Nephron progenitor cell (in vitro differentiated cells): ENCODE measurements around the gene RHOV.

Experiments used
- DNase-seq: peaks from one replicate; pipeline ENCODE4 v3.0.0; 2021
- H3K27ac Mint-ChIP-seq: 2 replicates; pipeline ENCODE4 v1.8.0; 2021; ENCODE audit warnings: mild to moderate bottlenecking, moderate library complexity, mixed read lengths
- H3K27me3 Mint-ChIP-seq: 2 replicates; pipeline ENCODE4 v1.8.0; 2021; ENCODE audit warnings: mild to moderate bottlenecking, low read depth, mixed read lengths; ENCODE audit not compliant: poor library complexity
- H3K36me3 Mint-ChIP-seq: 2 replicates; pipeline ENCODE4 v1.8.0; 2021; ENCODE audit warnings: low read depth, mixed read lengths
- H3K4me1 Mint-ChIP-seq: 2 replicates; pipeline ENCODE4 v1.8.0; 2021; ENCODE audit warnings: mixed read lengths
- H3K4me3 Mint-ChIP-seq: 2 replicates; pipeline ENCODE4 v1.8.0; 2021; ENCODE audit warnings: mild to moderate bottlenecking, moderate library complexity, mixed read lengths
- H3K9me3 Mint-ChIP-seq: 2 replicates; pipeline ENCODE4 v1.8.0; 2021; ENCODE audit warnings: mild to moderate bottlenecking, moderate library complexity, mixed read lengths
- TF ChIP-seq, protein P1 (sequence below): fragments of 200-600 bp; sonication (generic); IDR thresholded peaks from 2 replicates; pipeline ENCODE4 v1.5.0; 2021; ENCODE audit warnings: antibody characterized with exemption

The RHOV gene

DNA sequence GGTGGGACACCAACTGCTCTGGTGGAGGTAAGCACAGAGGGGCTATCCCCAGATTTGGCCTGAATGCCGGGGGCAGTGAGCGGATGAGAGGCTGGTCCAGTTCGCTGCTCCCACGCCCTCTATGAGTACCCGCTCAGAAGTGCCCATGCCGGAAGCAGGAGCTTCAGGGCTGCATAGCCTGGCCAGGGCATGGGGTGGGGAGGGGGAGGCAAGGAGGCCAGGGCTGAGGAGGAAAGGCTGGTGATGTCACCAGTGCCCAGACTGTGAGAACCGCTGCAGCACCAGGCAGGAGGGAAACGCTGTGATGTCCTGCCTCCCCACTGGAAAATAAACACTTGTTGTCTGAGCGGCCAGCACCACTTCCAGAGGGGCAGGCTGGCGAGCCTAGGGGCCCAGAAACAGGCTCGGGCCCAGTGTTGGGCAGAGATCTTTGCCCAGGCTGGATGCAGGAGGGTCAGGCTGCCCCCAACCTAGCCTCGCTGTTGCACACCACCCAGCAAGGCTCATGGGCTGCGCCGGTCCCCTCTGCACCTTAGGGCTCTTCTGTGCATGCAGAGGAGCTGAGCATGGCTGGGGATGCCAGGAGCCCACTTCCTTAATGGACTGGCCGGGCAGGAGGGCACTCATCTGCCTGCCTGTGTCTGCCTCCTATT is 44.2 kb upstream of the RHOV start:
- H3K4me1 Mint-ChIP-seq, result peaks cover 65% of the 10 kb centered on the region
- TF ChIP-seq, protein P1, sequence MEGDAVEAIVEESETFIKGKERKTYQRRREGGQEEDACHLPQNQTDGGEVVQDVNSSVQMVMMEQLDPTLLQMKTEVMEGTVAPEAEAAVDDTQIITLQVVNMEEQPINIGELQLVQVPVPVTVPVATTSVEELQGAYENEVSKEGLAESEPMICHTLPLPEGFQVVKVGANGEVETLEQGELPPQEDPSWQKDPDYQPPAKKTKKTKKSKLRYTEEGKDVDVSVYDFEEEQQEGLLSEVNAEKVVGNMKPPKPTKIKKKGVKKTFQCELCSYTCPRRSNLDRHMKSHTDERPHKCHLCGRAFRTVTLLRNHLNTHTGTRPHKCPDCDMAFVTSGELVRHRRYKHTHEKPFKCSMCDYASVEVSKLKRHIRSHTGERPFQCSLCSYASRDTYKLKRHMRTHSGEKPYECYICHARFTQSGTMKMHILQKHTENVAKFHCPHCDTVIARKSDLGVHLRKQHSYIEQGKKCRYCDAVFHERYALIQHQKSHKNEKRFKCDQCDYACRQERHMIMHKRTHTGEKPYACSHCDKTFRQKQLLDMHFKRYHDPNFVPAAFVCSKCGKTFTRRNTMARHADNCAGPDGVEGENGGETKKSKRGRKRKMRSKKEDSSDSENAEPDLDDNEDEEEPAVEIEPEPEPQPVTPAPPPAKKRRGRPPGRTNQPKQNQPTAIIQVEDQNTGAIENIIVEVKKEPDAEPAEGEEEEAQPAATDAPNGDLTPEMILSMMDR, result no peak
- H3K36me3 Mint-ChIP-seq, result no peaks in the 10 kb centered on the region
- no peak overlapping the region for H3K4me3 Mint-ChIP-seq
- DNase-seq, result no peak
- no peaks in the 10 kb centered on the region for H3K9me3 Mint-ChIP-seq
- H3K27ac Mint-ChIP-seq, result no peak overlapping the region
- H3K27me3 Mint-ChIP-seq, result peaks cover 23% of the 10 kb centered on the region

DNA sequence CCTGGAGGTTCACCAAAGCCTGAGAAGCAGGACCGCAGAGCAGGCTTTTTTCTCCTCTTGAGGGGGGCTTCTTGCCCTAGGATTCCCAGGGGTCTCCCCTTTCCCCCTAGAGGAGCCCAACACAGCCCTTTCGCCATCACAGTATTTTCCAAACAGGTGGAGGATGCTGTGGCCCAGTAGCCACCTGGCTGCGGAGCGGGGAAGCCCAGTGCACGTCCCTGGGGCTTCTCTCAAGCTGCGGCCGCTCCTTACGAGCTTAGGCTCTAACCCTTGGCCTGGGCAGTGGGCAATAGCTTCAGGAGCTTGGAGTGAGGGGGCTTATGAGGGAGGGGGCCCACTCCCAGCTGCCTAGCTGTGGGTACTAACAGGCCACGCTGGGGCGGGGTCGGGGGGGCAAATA is 43.6 kb upstream of the RHOV start:
- TF ChIP-seq, protein P1, result no peak
- Mint-ChIP-seq H3K36me3 (no peaks in the 10 kb centered on the region), H3K27ac (no peak overlapping the region), H3K9me3 (no peaks in the 10 kb centered on the region), H3K4me3 (no peak overlapping the region), H3K27me3 (peaks cover 19% of the 10 kb centered on the region), H3K4me1 (peaks cover 59% of the 10 kb centered on the region)
- no peak for DNase-seq

DNA sequence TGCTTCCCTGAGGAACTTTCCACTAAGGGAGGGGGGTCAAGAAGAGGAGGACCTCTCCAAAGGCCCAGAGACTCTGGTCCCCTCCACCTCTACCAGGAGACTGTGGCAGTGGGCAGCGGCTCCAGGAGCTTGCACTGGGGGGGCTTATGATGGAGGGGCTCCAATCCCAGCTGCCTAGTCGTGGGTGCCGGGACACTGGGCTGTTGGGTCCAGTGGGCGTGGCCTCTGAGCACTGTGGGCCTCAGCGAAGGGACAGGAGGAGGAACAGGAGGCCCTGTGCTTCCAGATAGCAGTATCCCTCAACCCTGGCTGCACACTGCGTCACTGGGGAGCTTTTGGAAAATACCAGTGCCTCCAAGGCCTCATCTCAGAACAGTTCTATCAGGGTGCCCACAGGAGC is 41.6 kb upstream of the RHOV start:
- no peaks in the 10 kb centered on the region for H3K9me3 Mint-ChIP-seq
- TF ChIP-seq, protein P1, result no peak
- no peak for DNase-seq
- no peak overlapping the region for H3K27ac Mint-ChIP-seq
- H3K36me3 Mint-ChIP-seq, result no peaks in the 10 kb centered on the region
- no peak overlapping the region for H3K4me3 Mint-ChIP-seq
- peaks cover 9% of the 10 kb centered on the region for H3K27me3 Mint-ChIP-seq
- peaks cover 69% of the 10 kb centered on the region for H3K4me1 Mint-ChIP-seq

DNA sequence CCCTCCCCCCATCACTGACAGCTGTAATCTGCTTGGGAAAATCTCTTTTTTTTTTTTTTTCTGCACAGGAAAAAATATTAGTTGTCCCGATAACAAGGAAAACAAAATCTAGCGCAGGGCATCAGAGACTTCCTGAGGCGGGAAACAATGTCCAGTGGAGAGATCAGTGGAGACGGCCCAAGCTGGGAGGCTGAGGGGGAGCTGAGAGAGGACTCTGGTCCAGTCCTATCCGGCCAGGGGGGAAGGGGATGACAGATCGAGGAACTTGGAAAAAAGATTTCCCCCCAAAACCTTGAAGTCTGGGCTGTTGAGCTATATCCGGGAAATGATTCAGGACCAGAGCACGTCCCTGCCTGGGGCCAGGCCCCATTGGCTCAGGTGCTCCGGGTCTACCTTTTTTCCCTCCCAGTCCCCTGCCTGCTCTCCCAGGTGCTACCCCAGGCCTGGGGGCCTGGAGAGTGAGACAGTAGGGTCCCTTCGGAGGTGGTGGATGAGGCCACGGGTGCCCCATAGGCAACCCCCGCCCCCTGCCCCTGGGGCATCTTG is 41.2 kb upstream of the RHOV start:
- H3K4me3 Mint-ChIP-seq, result no peak overlapping the region
- DNase-seq, result no peak
- H3K27me3 Mint-ChIP-seq, result peaks cover 9% of the 10 kb centered on the region
- TF ChIP-seq, protein P1, result no peak
- no peaks in the 10 kb centered on the region for H3K36me3 Mint-ChIP-seq
- H3K27ac Mint-ChIP-seq, result peak overlapping the region; percentile 94
- H3K4me1 Mint-ChIP-seq, result peaks cover 73% of the 10 kb centered on the region
- H3K9me3 Mint-ChIP-seq, result no peaks in the 10 kb centered on the region

DNA sequence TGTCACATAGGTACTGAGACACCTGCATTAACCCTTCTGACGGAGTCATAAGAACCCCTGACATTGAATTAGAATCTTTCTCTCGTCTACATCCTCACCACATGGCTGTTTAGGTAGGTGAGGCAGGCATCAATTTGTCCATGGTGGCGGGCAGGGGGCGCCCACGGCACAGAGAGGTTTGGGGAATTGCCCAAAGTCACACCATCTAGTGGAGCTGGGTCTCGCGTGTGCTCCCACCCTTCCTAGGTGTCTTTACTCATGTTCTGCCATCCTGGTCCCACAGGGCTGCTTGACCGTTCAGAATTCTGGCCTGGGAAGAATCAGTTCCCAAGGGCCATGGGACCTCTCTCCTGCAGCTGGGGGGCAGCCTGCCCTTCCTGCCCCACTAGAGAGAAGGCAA is 40.5 kb upstream of the RHOV start:
- DNase-seq, result no peak
- Mint-ChIP-seq H3K4me3 (no peak overlapping the region), H3K27ac (no peak overlapping the region), H3K36me3 (no peaks in the 10 kb centered on the region), H3K4me1 (peaks cover 73% of the 10 kb centered on the region), H3K9me3 (no peaks in the 10 kb centered on the region), H3K27me3 (peaks cover 9% of the 10 kb centered on the region)
- TF ChIP-seq, protein P1, result no peak

DNA sequence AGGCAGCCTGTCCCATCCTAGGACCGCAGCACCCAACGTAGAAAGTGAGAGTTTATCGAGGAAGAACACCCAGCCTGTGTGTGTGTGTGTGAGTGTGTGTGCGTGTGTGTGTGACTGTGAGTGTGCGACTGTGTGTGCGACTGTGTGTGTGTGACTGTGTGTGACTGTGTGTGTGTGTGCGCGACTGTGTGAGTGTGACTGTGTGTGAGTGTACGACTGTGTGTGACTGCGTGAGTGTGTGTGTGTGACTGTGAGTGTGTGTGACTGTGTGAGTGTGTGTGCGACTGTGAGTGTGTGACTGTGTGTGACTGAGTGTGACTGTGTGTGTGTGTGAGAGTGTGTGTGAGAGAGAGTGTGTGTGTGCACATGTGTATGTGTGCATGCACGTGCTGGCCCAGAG is 40.0 kb upstream of the RHOV start:
- Mint-ChIP-seq H3K36me3 (no peaks in the 10 kb centered on the region), H3K4me3 (no peak overlapping the region), H3K4me1 (peaks cover 73% of the 10 kb centered on the region), H3K27ac (peak overlapping the region; percentile 0), H3K27me3 (peaks cover 14% of the 10 kb centered on the region), H3K9me3 (no peaks in the 10 kb centered on the region)
- no peak for DNase-seq
- TF ChIP-seq, protein P1, result no peak
